ENCODE data around the gene RPL36A. TPM values are rescaled to one million over a fixed set of nuclear protein-coding genes. Genes with fewer than 3 reads are reported as not detected.

RPL36A gene
- total and polyA plus RNA-seq, 10 of the 15 experiments (the other 5 are each of a cell fraction or from before 2014, with no cell fraction given): 425 to 4,528 (median 3,270) TPM

DNA sequence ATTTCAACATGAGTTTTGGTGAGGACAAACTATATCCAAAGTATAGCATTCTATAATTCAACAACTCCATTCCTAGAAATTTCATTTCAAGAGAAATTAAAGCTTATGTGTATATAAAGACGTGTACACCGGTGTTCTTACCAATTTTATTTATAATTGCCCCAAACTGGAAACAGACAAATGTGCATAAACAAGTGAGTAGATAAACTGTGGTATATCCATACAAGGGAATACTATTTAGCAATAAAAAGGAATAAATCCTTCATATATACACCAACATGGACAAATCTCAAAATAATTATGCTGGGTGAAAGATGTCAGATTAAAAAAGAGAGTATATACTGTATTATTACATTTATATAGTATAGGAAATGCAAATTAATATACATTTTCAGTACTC, 37.1 kb downstream of the RPL36A start:
- H3K9me3 ChIP-seq (replicated peaks; ENCODE audit: control insufficient read depth, insufficient read depth, low read length): no peaks in the 10 kb centered on the region
- H3K79me2 ChIP-seq (ENCODE audit: control insufficient read depth, insufficient read depth, low read length): no peaks in the 10 kb centered on the region
- DNase-seq (ENCODE audit: low read depth, low spot score) (no peak), FAIRE-seq (no peak), ATAC-seq (no peak)
- BruUV-seq (replicated peaks): no TSS peak
- SMC1A ChIA-PET (ENCODE audit: uncharacterized antibody, unreplicated experiment): interaction anchor here (0.9 to 1.8 kb wide), 2 partner anchors 8 to 11 kb away, joined by 4 read pairs; no protein-coding TSS in a partner anchor
- RAD21 ChIA-PET (ENCODE audit: unreplicated experiment): no interaction called here
- no peaks in the 10 kb centered on the region for H3K27me3 ChIP-seq (replicated peaks in 1 of 2; ENCODE audit: control insufficient read depth in 2 of 2, insufficient read depth in 2 of 2, low read length in 1 of 2)
- no peaks in the 10 kb centered on the region for H3K36me3 ChIP-seq (ENCODE audit: control insufficient read depth in 2 of 2, insufficient read depth in 2 of 2, low read length in 1 of 2)
- CTCF ChIA-PET: interaction anchor here (1.2 to 1.3 kb wide), 2 partner anchors 10 to 12 kb away, joined by 4 read pairs; no protein-coding TSS in a partner anchor
- no peaks in the 10 kb centered on the region for H4K20me1 ChIP-seq (ENCODE audit: control insufficient read depth, insufficient read depth)
- 22% methylated on average over 2 of the region's 2 CpGs for WGBS (ENCODE audit: insufficient coverage, insufficient replicate concordance, low lambda C conversion rate, missing lambda C conversion rate)
- in situ Hi-C loops (cut with MboI) (no loop called here), intact Hi-C loops (cut with micrococcal nuclease; ENCODE audit: unreplicated experiment) (no loop called here)
- no peak overlapping the region for H3K4me2 ChIP-seq (ENCODE audit: control insufficient read depth, insufficient read depth)
- no peak for TF ChIP-seq PML (IDR thresholded peaks at IDR 0.05; ENCODE audit: low read length)
- no peak for TF ChIP-seq CREM (IDR thresholded peaks at IDR 0.05; ENCODE audit: low read depth)
- TF ChIP-seq TCF3 (IDR thresholded peaks at IDR 0.05; ENCODE audit: borderline replicate concordance, insufficient read depth, low read depth, low read length): no peak
- TF ChIP-seq ESRRA (IDR thresholded peaks at IDR 0.05; ENCODE audit: low read length): no peak
- TF ChIP-seq SMARCA5 (IDR thresholded peaks at IDR 0.05): no peak
- TF ChIP-seq CBFB (IDR thresholded peaks at IDR 0.05; ENCODE audit: low read depth): no peak
- TF ChIP-seq ASH2L (IDR thresholded peaks at IDR 0.05; ENCODE audit: borderline replicate concordance, low read depth): no peak
- no peak for TF ChIP-seq YBX1 (IDR thresholded peaks at IDR 0.05)
- no peaks in the 10 kb centered on the region; the same call in 1 of the 2 replicates for H3K4me1 ChIP-seq (ENCODE audit: control insufficient read depth, insufficient read depth, low read length)
- H3K4me3 ChIP-seq: no peak overlapping the region
- POLR2A ChIA-PET: no interaction called here
- no peak overlapping the region for H2AFZ ChIP-seq (ENCODE audit: control insufficient read depth, low read depth, low read length)
- no peak overlapping the region for H3K9ac ChIP-seq (ENCODE audit: control insufficient read depth, insufficient read depth, low read length)
- no peak overlapping the region for H3K27ac ChIP-seq (ENCODE audit: control insufficient read depth, insufficient read depth)

DNA sequence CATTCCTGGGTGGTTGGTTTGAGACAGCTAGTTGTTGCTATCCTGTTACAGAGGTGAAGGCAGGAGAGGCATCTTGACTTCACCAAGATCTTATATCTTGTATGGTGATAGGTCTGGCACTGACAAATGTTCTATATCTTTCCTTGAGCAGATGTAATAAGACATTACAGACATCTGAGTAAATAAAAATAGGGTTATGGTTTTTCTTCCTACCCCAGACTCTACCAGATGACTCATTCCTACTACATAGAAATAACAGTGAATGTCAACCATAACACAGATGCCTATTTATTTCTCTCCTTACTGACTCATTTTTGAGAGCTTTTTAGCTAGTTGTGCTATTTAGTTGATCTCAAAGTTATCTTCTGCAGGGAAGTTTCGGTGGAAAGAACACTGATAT, 39.1 kb downstream of the RPL36A start:
- 0% methylated on average over 1 of the region's 1 CpG for WGBS (ENCODE audit: insufficient coverage, insufficient replicate concordance, low lambda C conversion rate, missing lambda C conversion rate)
- Histone ChIP-seq H3K27ac (ENCODE audit: control insufficient read depth, insufficient read depth) (no peak overlapping the region), H3K9me3 (replicated peaks; ENCODE audit: control insufficient read depth, insufficient read depth, low read length) (no peaks in the 10 kb centered on the region), H3K4me2 (ENCODE audit: control insufficient read depth, insufficient read depth) (no peak overlapping the region), H3K9ac (ENCODE audit: control insufficient read depth, insufficient read depth, low read length) (no peak overlapping the region), H3K4me3 (no peak overlapping the region), H3K36me3 (ENCODE audit: control insufficient read depth in 2 of 2, insufficient read depth in 2 of 2, low read length in 1 of 2) (no peaks in the 10 kb centered on the region), H3K79me2 (ENCODE audit: control insufficient read depth, insufficient read depth, low read length) (no peaks in the 10 kb centered on the region), H3K4me1 (ENCODE audit: control insufficient read depth, insufficient read depth, low read length) (no peaks in the 10 kb centered on the region; the same call in 1 of the 2 replicates), H3K27me3 (replicated peaks in 1 of 2; ENCODE audit: control insufficient read depth in 2 of 2, insufficient read depth in 2 of 2, low read length in 1 of 2) (no peaks in the 10 kb centered on the region), H4K20me1 (ENCODE audit: control insufficient read depth, insufficient read depth) (no peaks in the 10 kb centered on the region), H2AFZ (ENCODE audit: control insufficient read depth, low read depth, low read length) (no peak overlapping the region; the same call in 1 of the 2 replicates)
- BruUV-seq (replicated peaks): no TSS peak
- TF ChIP-seq IKZF1 (conservative IDR thresholded peaks at IDR 0.05): no peak
- no peak for TF ChIP-seq TCF7 (IDR thresholded peaks at IDR 0.05; ENCODE audit: borderline replicate concordance)
- TF ChIP-seq SIX5 (IDR thresholded peaks at IDR 0.05; ENCODE audit: low read depth, low read length, severe bottlenecking): no peak
- TF ChIP-seq, protein P1, sequence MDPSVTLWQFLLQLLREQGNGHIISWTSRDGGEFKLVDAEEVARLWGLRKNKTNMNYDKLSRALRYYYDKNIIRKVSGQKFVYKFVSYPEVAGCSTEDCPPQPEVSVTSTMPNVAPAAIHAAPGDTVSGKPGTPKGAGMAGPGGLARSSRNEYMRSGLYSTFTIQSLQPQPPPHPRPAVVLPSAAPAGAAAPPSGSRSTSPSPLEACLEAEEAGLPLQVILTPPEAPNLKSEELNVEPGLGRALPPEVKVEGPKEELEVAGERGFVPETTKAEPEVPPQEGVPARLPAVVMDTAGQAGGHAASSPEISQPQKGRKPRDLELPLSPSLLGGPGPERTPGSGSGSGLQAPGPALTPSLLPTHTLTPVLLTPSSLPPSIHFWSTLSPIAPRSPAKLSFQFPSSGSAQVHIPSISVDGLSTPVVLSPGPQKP (IDR thresholded peaks at IDR 0.05; ENCODE audit: low read depth, low read length): no peak
- no peak for TF ChIP-seq ZNF207 (IDR thresholded peaks at IDR 0.05; ENCODE audit: borderline replicate concordance)
- in situ Hi-C loops (cut with MboI): no loop called here
- no peak for FAIRE-seq
- ATAC-seq: peak; percentile 24; the same call in 1 of the 3 replicates
- ChIA-PET CTCF (no interaction called here), RAD21 (ENCODE audit: unreplicated experiment) (no interaction called here), POLR2A (no interaction called here), SMC1A (ENCODE audit: uncharacterized antibody, unreplicated experiment) (no interaction called here)
- intact Hi-C loops (cut with micrococcal nuclease; ENCODE audit: unreplicated experiment): no loop called here
- no peak for DNase-seq (ENCODE audit: low read depth, low spot score)

Measured in GM12878 (cell line).